Putamen (tissue), 1 donor: ENCODE data around the gene SUGCT.

Experiments
- DNase-seq: peaks from one replicate; pipeline ENCODE4 v3.0.0-alpha.2; 2016; ENCODE audit warnings: low spot score

Gene SUGCT

DNA sequence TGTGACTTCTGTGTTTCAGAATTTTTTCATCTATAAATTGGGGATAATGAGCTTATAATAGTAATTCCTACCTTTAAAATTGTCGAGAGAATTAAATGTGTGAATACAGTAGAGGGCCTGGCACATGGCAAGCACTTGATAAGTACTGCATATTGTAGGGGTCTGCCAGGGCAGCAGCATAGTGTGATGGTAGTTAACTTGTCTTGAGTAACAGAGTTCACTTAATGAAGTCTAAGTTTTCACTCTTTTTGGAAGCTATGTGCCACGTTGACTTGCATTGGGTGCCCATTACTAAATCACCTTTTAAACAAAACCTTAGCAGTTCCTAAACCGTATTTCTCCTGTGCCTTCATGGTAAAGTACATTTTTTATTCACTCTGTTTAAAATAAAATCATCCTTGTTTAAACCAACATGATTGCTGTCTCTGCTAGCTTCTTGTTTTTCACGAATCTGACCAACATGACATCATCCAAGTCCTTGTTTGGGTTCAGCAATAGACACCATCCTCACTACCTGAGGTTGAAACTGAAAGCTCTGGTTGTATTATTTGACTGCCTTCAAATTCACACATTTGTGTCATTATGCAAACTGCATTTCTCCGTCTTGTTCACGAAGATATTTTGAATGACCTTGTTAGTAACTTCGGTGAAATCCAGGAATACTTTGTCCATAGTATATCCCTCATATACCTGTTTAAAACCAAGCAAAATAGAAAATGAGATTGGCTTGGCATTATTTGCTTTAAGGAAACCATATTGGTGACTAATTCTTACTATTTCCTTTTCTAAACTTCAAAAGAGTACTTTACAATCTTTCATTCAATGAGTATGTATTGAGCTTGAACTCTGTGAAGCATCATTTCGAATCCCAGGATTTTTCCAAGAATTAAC, 340.2 kb downstream of the SUGCT start:
- no peak for DNase-seq

DNA sequence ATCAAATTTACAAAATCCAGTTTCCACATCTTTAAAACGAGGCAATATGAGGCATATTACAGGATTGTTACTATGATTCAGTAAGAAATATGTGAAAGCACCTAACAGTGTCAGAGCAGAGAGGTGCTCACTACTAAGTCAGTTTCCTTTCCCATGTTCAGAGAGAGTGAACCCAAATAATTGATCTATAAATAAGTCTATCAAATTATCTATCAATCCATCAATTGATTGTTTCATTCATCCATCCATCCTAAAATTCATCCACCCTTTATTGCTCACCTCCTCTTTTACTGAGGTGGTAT, 340.8 kb downstream of the SUGCT start:
- no peak for DNase-seq

DNA sequence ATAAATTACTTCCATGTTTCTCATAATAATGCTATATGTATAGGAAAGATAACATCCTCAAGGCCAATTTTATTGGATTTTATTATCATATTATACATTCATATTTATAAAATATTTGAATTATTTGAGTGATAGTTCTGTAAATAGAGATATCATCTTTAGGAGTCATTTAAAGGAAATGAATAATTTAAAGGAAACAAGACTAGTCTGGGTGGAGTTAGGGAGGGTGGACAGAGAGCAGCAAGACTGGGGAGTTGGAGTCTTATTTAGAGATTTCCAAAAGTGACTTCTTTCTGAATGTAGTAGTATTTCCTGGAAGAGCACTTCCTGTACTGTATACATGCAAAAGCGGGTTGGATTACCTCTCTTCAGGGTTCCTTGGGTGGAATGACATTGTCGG, 342.3 kb downstream of the SUGCT start:
- DNase-seq, result no peak

DNA sequence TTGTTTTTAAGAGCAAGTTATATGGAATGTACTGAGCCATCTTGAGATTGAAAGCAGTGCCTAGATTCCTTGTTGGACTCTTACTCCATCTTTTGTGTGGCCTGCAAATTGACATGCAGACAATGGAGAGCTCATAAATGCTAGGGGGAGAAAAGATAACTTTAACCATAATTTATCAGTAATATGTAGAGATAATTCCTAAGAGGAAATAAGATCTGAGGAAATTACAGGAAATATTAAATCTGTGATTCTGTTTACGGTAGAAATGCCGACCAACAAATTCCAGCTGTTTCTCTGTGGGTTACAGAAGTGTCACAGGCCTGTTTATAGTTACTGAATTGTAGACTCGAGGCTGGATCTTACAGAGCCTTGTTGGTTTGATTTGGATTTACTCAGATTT, 348.0 kb downstream of the SUGCT start:
- DNase-seq, result no peak

DNA sequence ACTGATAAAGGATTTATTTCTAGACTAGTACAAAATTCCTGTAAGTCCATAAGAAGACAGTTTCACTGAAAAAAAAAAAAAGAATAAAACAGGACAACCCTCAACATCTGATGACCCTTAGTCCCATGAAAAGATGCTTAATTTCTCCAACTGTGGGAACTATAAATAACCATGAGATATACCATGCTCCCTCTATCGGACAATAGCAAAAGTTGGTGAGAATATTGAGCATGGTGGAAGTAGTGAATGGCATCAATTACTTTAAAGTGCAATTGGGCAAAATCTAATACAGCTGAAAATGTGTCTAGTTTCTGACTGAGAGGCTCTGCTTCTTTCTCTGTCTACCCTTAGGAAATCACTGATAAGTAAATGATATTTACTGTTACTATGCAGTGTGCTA, 348.8 kb downstream of the SUGCT start:
- DNase-seq, result no peak

DNA sequence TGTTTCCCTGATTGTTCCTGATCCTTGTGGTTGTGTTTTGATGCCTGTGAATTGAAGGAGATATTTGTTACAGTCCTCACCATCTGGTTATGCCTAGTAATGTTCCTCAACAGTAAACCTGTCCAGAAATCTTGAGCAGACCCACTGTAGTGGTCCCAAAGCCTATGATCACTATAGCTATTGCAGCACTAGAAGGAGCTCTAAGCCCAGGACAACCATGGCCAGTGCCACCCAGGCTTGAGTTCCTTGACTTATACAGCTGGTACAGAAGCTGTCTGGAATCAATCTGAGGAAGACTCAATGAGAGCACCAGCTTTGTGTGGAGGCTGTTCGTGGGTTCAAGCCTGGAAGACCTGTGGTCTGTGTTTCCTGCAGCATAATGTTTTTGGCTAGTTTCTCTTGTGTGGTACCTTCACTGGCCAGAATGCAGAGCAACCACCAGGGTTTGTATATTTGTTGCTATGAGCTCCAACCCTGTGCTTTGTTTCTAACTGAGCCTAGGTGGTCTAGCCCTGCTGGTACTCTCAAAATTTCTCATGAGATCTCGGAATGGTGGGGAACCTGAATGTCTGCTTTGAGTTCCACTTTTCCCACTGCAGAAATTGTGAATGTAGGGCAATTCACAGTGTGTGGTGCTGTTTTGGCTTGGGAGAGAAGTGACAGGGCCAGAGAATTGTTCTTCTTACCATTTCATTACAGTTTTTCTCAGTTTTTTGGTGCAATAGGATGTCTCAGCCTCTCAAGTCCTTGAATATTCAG, 355.2 kb downstream of the SUGCT start:
- no peak for DNase-seq

DNA sequence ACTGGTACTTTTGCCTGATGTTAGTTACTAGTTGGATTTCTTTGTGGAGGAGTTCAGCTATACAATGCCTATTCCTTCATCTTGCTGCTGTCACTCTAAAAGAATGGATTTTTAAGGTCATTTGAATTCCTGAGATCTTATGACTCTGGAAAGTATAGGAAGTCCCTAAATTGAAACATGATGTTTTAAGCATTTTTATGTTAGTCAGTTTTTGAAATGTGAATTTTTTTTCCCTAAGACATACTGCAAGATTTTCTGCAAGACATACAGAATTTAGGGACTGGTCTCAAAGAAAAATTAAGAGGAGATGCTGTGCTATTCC, 355.8 kb downstream of the SUGCT start:
- no peak for DNase-seq

DNA sequence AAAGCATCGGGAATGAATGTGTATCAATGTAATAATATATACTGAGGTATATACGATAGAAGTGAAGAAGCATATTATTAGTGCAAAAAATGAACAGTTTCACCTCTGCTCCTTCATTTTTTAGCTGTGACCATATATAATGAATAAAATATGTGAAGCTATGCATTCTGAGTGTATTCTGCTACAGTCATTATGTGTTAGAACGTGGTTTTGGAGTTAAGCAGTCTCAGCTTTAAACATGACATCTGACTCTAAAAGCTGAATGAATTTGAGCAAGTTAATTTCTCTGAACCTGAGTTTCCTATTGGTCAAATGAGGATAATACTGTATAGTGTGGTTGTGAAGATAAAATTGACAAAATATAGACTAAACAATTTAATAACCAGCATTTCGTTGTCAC, 358.1 kb downstream of the SUGCT start:
- DNase-seq, result no peak

DNA sequence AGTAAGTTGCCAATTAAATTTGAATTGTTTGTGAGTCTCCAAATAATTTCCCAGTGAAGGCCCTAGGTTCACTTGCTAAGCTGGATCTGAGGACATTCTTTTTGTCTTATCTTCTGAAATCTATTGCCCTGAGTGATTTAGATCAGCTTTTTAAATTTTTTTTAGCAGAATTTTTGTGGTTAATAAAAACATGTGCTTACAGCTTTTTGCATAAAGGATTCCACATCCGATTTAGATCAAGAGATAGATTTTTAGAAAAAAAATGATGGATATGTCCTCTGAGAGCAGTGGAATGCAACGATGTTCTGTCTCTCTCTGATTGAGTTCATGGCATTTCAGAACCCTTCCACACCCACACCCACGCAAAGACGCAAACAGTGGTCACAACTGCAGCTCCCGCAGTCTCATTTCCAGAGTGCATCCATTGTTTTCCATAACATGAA, 358.8 kb downstream of the SUGCT start:
- DNase-seq, result no peak

DNA sequence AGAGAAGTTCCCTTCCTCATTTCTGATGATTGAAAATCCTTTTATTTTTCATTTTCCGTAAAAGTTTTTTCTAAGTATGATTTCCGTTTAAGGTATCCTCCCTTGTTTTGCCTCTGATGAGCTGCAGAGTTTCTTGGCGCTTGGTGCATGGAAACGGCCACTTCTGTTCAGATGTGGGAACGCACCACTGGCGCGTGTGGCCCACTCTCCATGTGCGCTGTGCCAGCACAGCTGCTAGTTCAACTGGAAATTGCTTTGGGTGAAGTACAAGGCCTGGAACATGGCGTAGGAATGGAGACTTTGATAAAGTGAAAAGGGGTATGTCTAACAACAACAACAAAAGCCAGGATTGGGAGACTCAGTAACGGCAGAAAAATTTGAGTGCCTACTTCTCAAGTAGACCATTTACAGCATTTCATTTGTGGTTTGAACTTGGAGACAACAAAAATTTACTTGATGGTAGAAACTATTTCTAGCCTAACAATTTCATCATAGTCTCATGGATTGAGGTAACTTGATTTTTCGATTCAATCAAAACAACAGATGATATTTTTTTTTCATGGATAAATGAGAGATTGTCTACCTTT, 364.2 kb downstream of the SUGCT start:
- DNase-seq, result no peak

DNA sequence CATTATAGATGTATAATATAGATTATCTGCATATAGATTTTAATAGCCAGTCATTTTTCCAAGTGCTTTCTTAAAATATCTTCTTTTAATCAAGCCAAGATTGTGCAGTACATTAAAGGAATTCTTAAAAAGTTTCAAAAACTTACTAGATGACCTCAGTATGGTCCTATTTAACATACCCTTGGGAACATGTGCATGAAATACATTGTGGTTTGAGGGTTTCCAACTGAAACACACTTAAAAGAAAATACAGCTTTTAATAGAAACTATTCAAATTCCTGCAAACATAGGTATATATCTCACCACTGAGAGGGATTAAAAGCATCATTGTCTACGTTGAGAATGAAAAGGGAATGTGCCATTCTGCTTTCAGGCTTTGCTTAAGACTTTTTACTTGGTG, 364.9 kb downstream of the SUGCT start:
- DNase-seq, result no peak

DNA sequence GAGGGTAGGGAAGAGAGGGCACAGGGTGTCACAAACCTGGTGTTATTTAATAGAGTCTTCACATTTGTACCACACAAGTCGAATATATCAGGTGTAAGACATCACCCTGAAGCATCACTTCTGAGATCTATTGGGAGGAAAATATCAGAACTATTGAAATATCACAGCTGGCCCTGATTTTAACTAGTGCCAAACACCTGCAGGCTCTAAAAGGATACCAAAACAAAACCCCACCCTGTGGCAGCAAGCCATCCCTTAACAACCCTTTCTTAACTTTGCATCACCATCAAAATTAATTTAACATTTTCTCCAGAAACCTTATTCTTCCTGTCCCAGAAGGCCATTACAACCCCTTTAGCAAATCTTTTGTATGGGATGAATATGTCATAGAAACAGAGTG, 365.4 kb downstream of the SUGCT start:
- DNase-seq, result no peak

DNA sequence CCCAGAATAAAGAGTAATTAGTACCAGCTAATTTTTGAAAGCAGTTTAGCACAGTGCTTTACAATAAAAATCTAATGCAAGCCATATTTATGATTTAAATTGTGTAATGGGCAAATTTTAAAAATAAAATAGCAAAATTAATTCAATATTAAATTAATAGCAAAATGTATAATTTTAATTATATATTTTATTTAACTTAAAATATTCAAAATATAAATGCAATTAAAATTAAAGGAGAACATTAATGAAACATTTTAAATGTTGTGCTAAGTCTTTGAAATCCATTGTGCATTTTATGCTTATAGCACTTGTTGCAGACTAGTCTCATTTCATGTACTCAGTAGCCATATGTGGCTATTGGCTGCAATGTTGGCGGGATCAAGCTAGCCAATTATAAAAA, 367.6 kb downstream of the SUGCT start:
- DNase-seq, result no peak

DNA sequence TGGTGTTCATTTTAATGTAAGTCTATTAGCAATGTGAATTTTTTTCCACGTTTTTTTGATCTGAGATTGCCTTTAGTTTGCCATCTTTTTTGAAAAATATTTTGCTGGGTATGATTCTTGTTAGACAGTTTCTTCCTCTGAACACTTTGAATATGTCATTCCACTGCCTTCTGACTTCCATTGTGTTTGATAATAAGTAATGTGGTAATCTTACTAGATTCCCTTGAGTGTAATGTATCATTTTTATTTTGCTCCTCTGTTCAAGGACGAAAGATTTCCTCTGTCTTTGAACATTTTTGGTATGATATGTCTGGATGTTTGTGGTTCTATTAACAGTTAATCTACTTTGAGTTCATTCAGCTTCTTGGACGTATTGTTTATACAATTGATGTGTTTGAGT, 371.4 kb downstream of the SUGCT start:
- no peak for DNase-seq

DNA sequence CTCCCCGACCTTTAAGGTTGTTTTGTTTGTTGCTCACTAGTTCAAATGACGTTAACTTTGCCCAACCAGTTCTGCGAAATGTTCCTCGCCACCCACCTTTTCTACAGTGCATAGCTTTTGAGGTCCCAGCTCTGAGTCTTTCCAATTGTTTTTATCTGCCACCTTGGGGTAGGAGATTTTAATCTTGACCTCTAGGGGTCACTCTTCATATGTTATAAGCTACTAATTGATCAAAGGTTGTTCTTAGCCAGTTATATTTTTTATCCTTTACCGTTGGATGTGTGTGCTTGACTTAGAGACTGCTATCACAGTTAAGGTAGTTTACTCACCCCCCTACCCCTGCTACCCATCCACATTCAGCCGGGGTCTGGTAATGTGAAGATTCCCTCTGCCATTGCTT, 372.4 kb downstream of the SUGCT start:
- no peak for DNase-seq

DNA sequence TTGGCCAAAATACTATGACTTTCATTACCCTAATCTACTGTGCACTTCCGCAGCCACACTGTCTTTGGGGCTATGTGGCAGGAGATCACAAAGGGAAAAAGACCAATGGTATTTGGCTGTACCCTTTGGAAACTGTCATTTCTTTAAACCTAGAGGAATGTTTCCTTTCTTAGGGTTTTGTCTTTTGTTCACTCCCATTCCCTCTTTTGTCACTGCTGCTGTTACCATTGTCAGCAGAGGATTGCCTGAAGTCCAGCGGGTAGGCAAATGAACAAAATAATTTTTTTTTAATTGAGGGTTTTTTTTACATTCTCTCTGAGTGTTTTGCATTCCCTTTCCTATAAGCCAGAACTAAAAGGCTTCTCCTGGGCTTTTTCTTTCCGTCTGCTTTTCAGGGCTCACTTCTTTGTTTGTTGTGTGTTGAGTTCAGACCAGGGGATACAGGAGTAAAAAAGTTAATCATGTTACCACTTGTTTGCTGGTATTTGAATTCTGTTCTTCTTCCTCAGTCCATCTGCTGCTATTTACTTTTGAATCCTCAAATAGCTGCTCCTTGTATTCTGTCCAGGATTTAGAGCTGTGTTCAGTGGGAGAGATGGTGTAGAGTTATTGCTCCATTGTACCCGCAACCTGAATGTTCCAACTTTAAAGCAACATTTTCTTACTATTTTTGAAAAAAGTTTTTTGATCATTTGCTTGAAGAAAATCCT, 374.6 kb downstream of the SUGCT start:
- no peak for DNase-seq

DNA sequence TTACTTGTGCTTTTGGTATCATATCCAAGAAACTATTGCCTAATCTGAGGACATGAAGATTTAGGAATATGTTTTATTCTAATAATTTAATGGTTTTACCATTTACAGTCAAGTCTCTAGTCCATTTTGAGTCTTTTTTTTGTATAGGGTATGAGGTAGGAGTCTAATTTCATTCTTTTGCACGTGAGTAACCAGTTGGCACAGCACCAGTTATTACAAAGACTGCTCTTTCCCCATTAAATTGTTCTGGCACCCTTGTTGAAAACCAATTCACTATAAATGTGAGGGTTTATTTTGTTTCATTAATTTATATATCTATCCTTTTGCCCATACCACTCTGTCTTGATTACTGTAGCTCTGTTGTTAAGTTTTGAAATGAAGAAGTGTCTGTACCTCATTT, 381.6 kb downstream of the SUGCT start:
- DNase-seq, result no peak

DNA sequence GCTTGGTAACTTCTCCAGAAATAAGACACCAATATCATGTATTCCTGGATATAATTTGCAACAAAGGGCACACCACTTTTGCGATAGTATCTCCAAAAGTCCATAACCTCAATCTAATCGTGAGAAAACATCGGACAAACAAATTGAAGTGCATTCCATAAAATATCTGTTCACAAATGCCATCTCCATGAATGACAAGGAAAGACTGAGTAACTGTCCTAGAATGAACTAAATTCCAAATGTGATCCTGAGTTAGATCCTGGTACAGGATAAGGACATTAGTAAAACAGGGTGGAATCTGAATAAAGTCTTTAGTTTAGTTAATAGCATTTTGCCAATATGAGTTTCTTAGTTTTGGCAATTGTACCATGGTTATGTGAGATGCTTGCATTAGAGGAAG, 384.2 kb downstream of the SUGCT start:
- DNase-seq, result no peak

DNA sequence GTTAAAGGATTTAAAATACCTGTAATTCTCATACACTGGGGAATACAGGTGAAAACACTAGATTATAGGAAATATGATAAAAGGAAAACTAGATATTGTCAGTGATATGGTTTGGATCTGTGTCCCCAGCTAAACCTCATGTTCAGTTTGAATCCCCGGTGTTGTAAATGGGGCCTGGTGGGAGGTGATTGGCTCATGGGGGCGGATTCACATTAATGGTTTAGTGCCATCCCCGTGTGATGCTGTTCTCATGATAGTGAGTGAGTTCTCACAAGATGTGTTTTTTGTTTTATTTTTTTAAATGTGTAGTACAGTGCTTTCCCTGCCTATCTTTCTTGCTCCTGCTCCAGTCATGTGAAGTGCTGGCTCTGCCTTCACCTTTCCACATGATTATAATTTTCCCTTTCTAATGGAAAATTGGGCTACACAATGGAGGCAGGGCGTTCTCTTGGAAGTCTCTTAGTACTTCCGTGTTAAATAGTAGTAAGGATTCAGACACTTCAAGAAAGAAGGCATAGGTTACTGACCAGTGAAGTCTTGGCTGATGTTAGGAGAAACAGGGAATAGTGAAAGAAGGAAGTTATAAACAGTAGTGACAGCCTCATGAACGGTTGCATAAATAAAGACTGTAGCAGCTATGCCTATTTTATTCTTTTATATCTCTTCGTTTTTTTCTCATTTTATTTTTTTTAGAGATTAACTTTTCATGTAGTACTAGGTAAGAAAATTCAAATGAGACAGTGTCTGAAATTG, 386.4 kb downstream of the SUGCT start:
- peak; percentile 62 for DNase-seq

DNA sequence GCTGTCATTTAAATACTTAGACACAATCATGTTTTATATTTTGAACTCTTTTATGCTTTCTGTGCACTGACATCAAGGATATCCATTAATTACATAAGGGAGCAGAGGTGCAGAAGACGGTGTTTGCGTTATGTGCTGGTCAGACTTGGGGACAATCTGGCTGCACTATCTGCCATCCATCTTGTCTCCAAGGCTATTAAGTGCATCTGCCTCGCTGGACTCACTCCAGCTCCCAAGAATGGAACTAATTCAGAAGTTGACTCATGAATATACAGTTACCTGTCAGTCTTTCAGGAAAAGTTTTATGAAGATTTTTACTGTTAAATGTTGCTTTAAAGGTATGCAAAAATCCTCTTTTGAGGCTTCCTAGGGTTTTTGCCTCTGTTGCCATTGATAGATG, 391.0 kb downstream of the SUGCT start:
- DNase-seq, result no peak

DNA sequence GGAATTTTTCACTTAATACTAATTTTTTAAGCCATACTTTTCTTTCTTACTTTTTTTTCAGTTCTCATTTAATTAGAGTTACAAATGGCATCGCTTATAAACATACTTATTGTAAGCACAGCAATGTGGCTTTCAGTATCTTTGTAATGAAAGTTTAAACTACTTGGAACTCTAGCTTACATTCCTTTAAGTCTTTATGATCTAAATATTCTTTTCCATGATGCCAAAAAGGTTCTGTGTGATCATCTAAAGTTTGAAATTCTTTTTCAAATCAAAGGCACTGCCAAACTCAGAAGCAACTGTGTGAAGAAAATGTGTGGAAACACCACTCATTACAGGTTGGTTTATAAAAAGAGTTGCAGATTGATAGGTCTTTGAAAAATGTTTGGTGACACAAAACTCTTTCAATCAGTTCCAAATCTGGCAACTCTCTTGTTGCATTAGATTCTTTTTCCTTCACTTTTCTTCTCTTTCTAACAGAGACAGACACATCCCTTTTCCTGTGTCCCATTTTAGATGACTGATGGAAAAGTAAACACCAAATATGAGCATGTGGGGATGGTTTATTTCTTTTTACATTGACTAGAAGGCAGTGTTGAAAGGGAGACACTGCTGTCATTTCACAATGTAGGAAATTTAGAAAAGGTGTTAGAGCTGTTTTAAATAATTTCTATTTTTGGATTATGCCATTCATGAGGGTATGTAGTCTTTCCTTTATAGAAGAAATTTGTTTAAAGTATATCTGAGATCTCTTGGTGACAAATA, 392.3 kb downstream of the SUGCT start:
- no peak for DNase-seq
